Stimulated activated CD4-positive, alpha-beta T cell treated with anti-CD3 and anti-CD28 coated beads, TNF-alpha, amount 100 ng/mL, for 4 hours (primary cell): Measurements from ENCODE around the gene ZNF385D.
"Not testable (repeated sequence)": the region's sequence is repeated elsewhere in the genome, so short reads cannot be mapped to it uniquely, and the experiment has no call there.

ENCODE experiments used
- DNase-seq, 3 experiments: peaks; one replicate each; pipeline ENCODE4 v3.0.0-alpha.2; 2020; ENCODE audit warnings: low read depth in 3 of 3

Gene ZNF385D

DNA sequence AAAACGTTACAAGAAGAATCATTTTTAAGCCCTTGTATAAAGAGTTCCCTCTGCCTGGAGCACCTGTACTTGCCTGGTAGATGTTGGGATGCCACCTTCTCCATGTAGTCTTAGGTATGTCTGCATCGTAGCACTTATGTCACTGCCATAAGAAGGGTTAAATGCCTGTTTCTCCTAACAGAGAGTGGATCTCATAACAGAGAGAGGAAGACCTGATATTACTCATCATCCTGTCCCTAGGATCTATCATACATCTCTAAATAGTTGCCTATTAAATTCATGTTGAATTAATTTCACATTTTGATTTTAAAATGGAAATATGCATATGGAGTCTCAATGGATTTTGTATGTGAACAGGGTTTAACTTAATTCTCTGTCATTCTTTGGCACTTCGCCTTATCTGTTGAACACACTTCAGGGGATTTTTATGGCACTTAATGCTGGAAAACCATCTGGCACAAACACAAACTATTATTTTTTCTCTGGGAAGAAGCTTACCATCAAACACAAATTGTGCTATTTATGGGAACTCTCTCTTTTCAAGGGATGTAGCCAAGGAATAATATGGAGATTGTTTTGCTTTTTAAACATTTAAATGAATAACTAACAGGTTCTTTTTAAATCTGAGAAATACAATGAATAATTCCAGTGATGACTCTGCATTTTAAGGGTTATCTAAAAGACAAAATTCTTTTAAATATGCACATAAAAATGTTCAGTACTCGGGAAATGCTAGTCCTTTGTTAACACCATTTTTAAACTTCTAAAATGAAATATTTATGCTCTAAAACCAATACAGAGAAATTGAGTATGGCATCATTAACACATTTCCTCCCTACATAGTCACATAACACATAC is 230.7 kb downstream of the ZNF385D start:
- no peak for DNase-seq

DNA sequence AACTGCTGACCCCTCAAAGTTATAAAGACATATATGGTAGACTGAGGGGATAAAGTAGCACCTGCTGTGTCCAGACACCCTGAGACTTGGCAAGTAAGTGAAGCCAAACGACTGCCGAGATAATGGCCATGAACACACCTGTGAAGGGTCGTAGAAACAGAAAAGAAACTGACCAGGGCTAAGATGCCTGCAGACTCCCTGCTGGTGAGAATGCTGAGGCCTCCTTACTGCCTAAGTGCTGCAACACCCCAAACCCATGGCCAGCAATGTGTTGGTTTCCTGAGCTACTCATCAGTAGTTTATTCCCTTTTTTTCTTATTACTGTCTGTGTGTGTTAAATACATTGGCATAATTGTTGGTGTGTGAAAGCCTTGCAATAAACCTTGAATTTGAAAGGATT is 233.8 kb downstream of the ZNF385D start:
- no peak for DNase-seq

DNA sequence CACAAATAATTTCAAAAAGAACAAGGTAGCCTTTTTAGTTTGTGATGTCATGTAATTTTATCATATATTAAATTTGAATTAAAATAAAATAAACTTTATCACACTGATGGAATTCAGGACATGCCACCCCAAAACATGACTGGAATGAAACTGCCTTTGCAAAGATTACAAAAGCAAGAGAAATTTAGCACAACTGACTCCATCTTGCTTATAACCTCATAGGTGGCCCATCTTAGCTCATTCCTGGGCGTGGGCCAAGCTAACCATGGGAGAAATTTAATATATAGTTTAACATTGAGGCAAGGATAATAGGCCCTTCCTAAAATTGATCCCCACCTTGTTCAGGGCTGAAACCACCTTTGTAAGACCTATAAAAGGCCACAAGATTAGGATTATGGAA is 235.6 kb downstream of the ZNF385D start:
- no peak for DNase-seq

DNA sequence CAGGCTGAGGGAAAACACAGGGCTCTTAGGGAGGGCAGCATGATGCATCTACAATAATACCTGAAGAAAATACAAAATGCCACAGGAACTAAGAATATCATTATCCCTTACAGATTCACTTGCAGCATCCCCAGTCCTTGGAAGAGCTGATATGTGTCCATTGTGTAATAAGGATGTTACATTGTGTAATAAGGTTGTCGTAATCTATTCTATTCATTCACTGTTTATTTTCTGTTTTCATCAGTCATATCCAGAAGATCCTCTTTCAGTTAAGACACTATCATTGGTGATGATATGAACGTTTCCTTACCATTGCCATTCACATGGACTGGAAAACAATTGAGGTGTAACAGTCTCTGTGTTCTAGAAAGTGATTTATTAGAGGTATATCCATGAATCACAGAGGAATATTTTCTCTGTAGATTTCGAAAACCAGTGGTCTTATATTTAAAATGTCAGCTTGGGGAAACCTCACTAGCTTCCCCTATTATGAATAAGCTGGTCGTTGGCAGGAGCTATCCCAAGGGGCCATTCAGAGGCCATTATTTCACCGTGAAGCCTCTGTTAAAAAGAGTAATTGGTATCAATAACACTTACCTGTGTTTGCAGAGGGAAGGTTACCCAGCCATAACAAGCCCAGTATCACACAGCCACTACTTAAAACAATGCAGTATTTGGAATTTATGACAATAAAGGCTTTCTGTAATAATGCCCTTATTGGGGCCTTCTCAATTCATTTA is 241.1 kb downstream of the ZNF385D start:
- no peak for DNase-seq

DNA sequence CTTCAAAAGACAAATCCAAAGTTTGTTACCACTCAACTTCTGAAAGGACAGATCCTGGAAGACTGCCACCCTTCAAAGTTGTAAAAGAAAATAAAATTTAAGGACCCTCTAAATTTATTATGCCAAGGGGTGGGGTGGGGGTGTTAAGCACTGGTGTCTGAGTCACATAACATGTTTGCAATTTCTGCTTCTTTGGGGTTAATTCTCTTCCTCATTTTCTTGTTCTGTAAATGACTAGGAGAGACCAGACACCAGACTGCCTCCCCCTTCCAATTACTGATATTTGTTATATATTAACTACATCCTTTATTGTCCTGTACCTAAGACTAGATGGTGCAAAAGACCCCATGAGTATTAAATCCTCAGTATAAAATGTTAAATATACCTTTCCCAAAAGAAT is 242.8 kb downstream of the ZNF385D start:
- no peak for DNase-seq

DNA sequence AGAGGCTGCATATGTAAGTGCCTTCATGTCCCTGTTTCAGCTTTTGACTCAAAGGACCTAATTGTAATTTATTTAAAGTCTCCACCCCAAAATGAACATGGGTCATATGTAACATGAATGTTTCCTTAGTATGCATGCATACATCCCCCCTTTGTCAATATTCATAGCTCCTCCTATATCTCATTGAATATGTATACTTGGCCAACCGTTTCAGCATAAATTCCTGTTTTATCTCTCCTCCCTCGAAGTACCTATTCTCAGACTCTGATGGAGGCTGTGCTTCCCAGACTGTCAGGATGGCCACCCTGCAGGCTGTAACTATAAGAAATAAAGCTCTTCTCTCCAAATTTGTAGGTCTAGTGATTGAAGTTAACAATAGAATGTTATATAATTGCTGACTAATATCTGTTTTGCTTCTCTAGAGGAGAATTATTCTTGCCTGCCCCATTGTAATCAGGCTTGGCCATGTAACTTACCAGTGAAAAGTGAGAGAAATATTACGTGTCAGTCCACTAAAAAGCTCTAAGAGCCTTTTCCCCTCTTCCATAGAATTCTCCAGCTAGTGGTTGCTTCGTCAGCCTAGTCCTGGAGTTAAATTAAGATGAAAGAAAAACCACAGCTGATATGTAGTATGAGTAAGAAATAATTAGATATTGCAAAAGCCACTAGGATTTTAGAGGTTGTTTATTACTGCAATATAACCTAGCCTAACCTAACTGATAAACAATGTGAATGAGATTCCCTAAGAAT is 245.1 kb downstream of the ZNF385D start:
- no peak for DNase-seq

DNA sequence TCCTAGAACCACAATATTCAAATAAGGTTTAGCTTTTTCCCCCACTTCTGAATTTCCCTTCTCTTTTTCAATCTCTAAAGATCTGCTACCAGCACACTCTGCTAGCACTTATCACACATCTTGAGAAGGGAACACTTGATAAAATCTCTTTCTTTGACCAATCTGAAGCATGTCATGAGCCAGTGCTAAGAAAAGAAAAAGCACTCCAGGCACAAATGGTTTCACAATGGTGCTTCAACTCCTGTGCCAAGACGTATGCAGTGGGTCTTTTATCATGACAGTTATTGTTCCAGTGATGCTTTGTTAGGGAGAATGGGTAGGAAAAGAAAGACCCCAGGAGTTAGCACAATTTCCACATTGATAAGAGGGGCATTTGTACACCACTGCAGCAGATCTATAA is 248.4 kb downstream of the ZNF385D start:
- no peak for DNase-seq

DNA sequence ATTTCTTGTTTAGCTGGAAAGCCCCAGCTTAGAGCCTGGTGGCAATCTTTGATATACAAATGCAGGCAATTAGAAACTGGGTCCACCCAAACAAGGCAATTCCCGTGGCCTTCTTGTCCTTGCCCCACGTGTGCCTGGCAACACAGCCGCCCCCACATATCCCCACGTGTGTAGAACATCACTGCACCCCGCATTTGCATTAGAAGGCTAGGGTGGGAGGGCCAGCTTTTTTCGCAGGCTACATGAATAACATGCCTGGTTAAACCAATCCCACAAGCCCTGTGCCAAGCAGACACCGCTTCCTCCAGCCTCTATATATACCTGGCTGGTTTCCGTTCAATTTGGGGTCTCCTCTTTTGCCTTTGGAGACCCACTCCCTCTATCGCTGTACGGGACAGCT is 250.2 kb downstream of the ZNF385D start:
- DNase-seq: no peak

DNA sequence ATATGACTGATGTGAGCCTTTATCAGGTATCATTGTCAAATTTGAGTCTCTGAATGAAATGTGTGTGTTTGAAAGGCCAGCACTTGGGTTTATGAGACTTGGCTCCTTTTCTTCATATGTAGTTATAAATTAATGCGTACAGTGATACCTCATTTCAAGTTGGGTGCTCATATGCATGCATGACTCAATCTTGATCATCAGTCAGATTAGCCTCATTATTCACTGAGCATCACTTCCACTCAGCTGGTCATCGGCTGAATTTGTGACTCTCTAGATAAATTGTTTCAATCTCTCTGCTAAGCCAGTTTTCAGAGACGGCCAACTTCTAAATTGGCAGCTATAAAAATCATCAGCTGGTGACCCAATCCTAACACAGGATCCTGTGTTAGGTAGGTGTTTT is 260.3 kb downstream of the ZNF385D start:
- DNase-seq: not testable (repeated sequence)

DNA sequence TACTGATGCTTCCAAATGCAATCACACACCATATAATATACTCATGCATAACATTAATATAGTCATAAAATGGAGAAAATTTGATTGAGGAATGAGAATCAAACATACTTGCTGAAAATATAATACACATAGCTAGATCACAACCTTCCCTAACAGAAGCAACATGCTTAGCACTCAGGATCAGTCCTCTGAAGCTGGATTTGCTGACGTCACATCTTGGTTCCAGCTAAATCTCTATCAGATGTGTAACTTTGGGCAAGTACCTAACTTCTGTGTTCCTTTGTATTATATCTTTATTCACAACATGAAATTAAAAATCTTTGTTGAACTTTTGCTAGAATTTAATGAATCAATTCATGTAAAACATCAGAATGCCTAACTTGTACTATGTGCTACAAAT is 263.5 kb downstream of the ZNF385D start:
- DNase-seq: no peak

DNA sequence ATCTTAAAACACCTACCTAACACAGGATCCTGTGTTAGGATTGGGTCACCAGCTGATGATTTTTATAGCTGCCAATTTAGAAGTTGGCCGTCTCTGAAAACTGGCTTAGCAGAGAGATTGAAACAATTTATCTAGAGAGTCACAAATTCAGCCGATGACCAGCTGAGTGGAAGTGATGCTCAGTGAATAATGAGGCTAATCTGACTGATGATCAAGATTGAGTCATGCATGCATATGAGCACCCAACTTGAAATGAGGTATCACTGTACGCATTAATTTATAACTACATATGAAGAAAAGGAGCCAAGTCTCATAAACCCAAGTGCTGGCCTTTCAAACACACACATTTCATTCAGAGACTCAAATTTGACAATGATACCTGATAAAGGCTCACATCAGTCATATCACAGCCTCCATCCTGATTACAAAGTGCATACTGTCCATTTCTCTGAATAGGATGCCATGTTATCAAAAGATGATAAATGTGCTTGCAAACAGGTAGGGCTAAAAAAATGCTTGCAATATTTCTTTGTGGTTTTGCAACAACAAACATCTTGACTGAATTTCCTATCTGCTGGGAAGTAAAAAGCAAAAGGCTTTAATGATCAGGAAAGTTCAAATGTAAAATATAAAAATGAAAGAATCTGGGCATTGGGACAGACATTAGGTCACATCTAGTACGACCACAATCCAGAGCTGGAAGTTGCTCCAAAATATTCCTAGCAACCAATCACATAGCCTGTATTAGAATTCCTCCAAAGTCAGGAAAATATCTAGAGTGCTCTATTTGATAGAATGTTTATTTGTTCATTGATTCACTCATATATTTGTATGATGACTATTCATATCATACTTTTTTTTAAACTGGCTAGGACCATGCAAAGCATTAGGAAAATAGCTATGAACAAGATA is 264.7 kb downstream of the ZNF385D start:
- DNase-seq: not testable (repeated sequence)

DNA sequence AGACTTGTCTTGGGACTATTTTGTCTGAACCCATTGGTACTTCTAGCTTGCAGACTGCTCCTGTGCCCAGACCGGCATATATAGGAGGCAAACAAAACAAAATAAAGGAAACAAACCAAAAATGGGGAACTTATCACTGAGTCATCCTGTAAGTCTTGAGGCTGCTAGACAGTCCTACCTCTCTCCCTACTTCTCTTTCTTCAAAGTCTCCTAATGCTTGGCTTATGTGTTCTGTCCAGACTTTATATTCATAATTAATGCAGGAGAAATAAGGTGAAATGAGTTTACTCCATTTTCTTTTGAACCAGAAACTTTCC is 266.2 kb downstream of the ZNF385D start:
- DNase-seq: no peak

DNA sequence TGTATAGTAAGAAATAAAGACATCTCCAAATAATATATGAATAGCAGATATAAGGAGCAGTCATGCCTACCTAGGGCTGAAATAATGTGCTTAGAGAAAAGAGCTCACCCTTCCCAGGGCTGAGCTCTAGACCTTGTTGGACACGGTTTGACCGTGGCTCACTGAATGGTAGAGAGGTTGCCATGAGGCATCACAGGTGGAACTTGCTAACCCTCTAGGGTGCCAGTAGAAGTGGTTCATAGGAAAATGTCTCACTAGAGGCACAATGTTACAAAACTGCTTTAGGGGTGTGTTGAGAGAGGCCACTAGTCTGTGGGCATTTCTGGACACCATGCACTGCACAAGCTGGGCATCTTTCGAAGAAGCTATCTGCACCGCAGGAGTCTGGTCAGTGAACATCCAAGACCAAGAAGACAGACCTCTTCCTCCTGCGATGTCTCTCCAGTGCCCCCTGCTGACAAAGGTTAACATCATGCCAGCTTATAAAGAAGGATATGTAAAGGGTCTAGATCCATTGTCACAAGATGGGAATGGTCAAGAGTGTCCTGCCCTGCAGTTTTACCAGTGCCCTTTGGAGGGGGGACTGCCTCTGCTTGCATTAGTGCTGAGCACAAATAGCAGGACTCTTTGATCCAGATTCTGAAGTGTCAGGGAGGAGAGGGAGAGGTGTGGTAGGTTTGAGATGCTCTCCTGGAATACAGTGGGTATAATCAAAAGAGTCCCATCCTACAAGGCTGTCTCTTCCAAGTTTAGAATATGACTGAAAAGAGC is 266.8 kb downstream of the ZNF385D start:
- no peak for DNase-seq

DNA sequence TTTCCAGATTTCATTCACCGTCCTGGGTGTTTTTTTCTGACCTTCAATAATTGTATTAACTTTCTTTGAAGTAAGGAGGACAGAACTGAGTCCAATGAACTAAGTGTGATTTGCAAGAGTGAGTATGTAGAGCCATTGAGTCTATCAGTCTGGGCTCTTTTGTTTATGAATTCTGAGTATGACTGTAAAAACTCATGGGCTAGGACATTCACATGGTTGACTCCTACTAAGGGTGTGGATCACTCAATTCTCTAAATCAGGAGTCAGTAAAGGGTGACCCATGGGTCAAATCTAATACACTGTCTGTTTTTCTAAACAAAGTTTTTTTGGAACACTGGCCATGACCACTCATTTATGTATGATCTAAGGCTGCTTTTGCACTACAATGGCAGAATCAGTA is 269.0 kb downstream of the ZNF385D start:
- no peak for DNase-seq

DNA sequence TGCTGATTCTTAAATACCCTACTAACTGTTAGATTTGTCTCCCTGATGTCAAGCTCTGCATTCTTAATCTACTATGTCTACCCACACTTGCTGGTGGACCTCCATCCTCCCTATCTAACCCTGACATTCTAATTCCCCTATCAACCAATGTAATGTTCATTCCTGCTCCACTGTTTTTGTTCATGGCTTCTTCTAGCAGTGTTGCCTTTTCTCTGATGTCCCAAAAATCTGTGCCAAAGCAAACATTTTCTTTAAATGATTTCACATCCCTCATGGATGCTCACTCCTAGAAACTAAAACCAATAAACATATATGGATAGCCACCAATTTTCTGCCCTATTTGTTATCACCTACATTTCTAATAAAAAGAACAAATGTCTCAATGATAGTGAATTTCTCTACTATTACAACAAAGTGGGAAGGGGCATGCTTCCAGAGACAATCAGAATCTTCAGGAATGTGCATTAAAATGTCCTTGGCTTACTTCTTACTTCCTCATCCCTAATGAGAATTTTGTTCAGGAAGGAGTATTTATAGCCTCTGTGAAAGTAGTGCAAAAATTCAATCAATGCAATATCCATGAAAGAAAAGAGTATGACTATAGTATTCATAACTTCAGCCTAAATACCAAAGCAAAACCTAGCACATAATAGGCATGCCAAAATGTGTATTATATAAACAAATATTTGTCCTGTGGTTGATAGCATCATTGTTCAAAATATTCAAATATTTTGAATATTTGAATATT is 273.3 kb downstream of the ZNF385D start:
- no peak for DNase-seq

DNA sequence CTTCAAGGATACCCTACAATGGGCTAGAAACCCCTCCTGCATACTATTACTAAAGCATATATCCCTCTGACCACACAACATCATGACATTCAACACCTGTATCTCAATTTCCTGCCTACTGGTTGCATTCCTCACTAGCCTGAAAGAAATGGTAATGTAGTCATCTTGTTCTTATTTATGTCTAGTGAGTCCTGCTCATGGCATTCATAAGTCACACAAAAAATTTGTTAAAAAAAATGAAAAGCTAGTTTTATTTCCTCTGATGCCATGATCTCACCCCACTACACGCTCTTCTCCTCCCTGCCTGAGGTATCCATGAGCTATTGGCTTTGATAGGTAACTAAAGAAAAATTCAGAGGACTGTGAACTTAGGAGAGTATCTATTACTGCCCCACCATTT is 284.5 kb downstream of the ZNF385D start:
- DNase-seq: no peak

DNA sequence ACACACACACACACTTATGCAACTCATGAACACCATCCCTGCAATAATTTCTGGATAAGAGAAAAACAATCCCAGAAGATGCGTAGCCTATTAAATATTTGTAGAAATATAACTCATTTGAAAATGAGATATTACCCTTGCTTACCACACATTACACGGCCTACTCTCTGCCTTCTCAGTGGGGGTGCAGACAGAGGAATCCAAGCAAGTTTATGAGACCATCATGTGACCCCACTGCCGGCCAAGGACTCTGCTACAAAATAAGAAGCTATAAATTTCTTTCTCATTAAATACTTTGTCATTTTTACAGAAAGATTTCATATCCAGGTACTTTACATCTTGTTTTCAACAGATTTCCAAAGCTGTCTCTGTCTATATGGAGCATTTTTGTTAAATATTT is 286.3 kb downstream of the ZNF385D start:
- DNase-seq: no peak

DNA sequence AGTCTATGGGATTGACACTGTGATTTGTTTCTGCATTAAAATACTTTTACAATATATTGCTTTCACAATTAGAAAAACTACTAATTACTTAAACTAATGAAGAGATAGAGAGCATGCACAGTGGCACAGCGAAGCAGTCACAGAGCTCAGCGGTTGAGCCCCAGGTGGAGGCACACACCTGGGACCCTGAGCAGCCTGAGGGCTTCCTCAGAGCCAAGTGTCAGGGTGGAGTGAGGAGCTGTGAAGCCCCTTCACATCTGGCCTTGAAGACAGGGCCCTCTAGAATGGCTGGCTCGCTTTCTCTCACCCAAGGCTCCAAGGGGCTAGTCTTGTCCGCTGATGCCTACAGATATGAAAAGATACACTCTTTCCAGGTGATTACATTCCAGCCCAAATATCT is 287.7 kb downstream of the ZNF385D start:
- DNase-seq: no peak

DNA sequence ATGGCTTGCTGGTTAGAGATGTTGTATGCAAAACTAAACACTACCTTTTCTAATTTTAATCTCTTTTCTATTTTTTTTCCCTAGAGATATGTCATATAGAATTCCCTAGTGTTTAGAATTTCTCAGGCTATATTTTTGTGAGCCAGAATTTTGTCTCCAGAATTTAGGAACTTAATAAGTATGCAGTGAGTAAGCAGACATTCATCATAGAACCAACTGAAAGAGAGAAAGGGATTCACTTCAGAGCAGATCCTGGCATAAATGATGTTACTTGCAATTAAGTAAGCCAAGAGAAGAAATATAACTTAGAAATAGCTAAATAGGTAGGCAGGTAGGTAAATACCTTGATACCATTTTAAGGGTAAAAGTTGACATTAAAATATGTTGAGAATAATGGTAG is 288.9 kb downstream of the ZNF385D start:
- DNase-seq: no peak

DNA sequence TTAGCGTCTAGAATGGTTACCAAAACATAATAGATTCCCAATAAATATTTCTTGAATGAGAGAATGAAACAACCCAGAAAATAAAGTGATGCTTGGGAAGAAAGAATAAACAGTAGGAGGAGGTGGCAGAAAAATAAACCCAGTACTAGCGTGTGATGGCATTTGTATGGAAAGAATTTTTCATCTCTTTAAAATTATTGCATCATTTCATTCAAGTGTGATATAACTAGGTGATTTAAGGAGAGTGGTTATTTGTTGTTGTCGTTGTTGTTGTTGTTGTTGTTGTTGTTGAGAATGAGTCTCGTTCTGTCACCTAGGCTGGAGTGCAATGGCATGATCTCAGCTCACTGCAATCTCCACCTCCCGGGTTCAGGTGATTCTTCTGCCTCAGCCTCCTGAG is 293.9 kb downstream of the ZNF385D start:
- DNase-seq: no peak
